HepG2 (cell line): ENCODE data around the gene MIEF1. TPM values are rescaled to one million over a fixed set of nuclear protein-coding genes. Genes with fewer than 3 reads are reported as not detected.

Experiments
- ADNP ChIP-seq: sonication (generic); formaldehyde crosslinking; IDR thresholded peaks from 2 replicates; pipeline ENCODE4 v1.4.0; 2020; ENCODE audit warnings: missing genetic modification reagents
- ATF7-NPFF ChIP-seq: sonication (generic); formaldehyde crosslinking; IDR thresholded peaks from 2 replicates; pipeline ENCODE4 v1.8.1; 2023; ENCODE audit warnings: mild to moderate bottlenecking, low read depth, missing genetic modification reagents, moderate library complexity
- CAMTA2 ChIP-seq: sonication (generic); formaldehyde crosslinking; IDR thresholded peaks from 2 replicates; pipeline ENCODE4 v1.4.0; 2020; ENCODE audit warnings: mild to moderate bottlenecking, missing genetic modification reagents, borderline replicate concordance
- EED ChIP-seq: sonication (generic); formaldehyde crosslinking; IDR thresholded peaks from 2 replicates; pipeline ENCODE4 v1.5.0; 2020; ENCODE audit warnings: mild to moderate bottlenecking, missing genetic modification reagents
- EHMT2 ChIP-seq: fragments of 200-600 bp; sonication (generic); IDR thresholded peaks from 2 replicates; pipeline ENCODE4 v1.7.0; 2017; ENCODE audit warnings: antibody characterized with exemption, low read depth, low read length, borderline replicate concordance
- EZH2 ChIP-seq: conservative IDR thresholded peaks from 2 replicates; pipeline ENCODE4 v1.6.1; 2012; ENCODE audit warnings: mild to moderate bottlenecking, low read depth, low read length, moderate library complexity
- NCOR1 ChIP-seq: fragments of 200-600 bp; sonication (generic); IDR thresholded peaks from 2 replicates; pipeline ENCODE4 v1.7.0; 2017; ENCODE audit warnings: antibody characterized with exemption, low read length, borderline replicate concordance
- NPAS2 ChIP-seq: sonication (generic); formaldehyde crosslinking; IDR thresholded peaks from 2 replicates; pipeline ENCODE4 v1.8.0; 2022; ENCODE audit warnings: mild to moderate bottlenecking, missing genetic modification reagents, borderline replicate concordance
- RARG ChIP-seq: sonication (generic); formaldehyde crosslinking; IDR thresholded peaks from 2 replicates; pipeline ENCODE4 v1.4.0; 2020; ENCODE audit warnings: low read depth, mild to moderate bottlenecking, missing genetic modification reagents
- SNAI1 ChIP-seq: sonication (generic); formaldehyde crosslinking; IDR thresholded peaks from 2 replicates; pipeline ENCODE4 v1.5.0; 2020; ENCODE audit warnings: mild to moderate bottlenecking, missing genetic modification reagents, borderline replicate concordance
- SNAPC4 ChIP-seq: sonication (generic); formaldehyde crosslinking; IDR thresholded peaks from 2 replicates; pipeline ENCODE4 v1.4.0; 2020; ENCODE audit warnings: mild to moderate bottlenecking, missing genetic modification reagents
- SRY ChIP-seq: sonication (generic); formaldehyde crosslinking; IDR thresholded peaks from 2 replicates; pipeline ENCODE4 v1.8.0; 2022; ENCODE audit warnings: mild to moderate bottlenecking, missing genetic modification reagents
- SYNCRIP ChIP-seq: fragments of 200-400 bp; formaldehyde crosslinking; IDR thresholded peaks from 2 replicates; pipeline ENCODE4 v1.6.1; 2018; ENCODE audit warnings: mild to moderate bottlenecking, low read depth, low read length; ENCODE audit not compliant: insufficient read depth
- ZNF382 ChIP-seq: sonication (generic); formaldehyde crosslinking; IDR thresholded peaks from 2 replicates; pipeline ENCODE4 v1.5.0; 2020; ENCODE audit warnings: missing genetic modification reagents, mild to moderate bottlenecking, borderline replicate concordance
- ZNF430 ChIP-seq: sonication (generic); formaldehyde crosslinking; IDR thresholded peaks from 2 replicates; pipeline ENCODE4 v1.9.0; 2021; ENCODE audit warnings: mild to moderate bottlenecking, missing genetic modification reagents
- ZNF451 ChIP-seq: sonication (generic); formaldehyde crosslinking; IDR thresholded peaks from 2 replicates; pipeline ENCODE4 v1.5.0; 2020; ENCODE audit warnings: mild to moderate bottlenecking, missing genetic modification reagents
- polyA plus RNA-seq, 8 experiments: library from polyadenylated mRNA; depleted of rRNA in 3 of 8; stranded (reverse) in 7 of 8; unstranded in 1 of 8; fragments of >200 nt; fragmentation: Illumina TruSeq in 4 of 8; extraction: Trizol in 4 of 8; gene quantifications; 2 replicates each; pipeline versions ENCODE4 v1.2.1 to v1.2.3, GENCODE V29; 2011 to 2016; ENCODE audit warnings: low read depth in 4 of 8, missing spikeins in 1 of 8, mixed read lengths in 1 of 8; ENCODE audit not compliant: insufficient read depth in 1 of 8
- total RNA-seq, 5 experiments: library from RNA; depleted of rRNA; stranded (reverse); fragments of >200 nt; fragmentation: Illumina TruSeq; extraction: Trizol; gene quantifications; 2 replicates each; pipeline ENCODE4 v1.2.3, GENCODE V29; 2016; ENCODE audit warnings: low read depth in 1 of 5
- TF ChIP-seq, protein P1 (sequence below): sonication (generic); formaldehyde crosslinking; IDR thresholded peaks from 2 replicates; pipeline ENCODE4 v1.5.1; 2020; ENCODE audit warnings: missing genetic modification reagents, mild to moderate bottlenecking, borderline replicate concordance
- TF ChIP-seq, protein P2 (sequence below): IDR thresholded peaks from 2 replicates; pipeline ENCODE4 v1.6.1; 2016; ENCODE audit warnings: low read depth
- TF ChIP-seq, protein P3 (sequence below): sonication (generic); formaldehyde crosslinking; IDR thresholded peaks from 2 replicates; pipeline ENCODE4 v1.4.0; 2020; ENCODE audit warnings: missing genetic modification reagents; ENCODE audit errors: not compliant biosample characterization

The MIEF1 gene
- total and polyA plus RNA-seq, 2 of the 13 experiments (the other 11 are each of a cell fraction or from before 2014, with no cell fraction given) = 21.7 to 34.8 TPM

DNA sequence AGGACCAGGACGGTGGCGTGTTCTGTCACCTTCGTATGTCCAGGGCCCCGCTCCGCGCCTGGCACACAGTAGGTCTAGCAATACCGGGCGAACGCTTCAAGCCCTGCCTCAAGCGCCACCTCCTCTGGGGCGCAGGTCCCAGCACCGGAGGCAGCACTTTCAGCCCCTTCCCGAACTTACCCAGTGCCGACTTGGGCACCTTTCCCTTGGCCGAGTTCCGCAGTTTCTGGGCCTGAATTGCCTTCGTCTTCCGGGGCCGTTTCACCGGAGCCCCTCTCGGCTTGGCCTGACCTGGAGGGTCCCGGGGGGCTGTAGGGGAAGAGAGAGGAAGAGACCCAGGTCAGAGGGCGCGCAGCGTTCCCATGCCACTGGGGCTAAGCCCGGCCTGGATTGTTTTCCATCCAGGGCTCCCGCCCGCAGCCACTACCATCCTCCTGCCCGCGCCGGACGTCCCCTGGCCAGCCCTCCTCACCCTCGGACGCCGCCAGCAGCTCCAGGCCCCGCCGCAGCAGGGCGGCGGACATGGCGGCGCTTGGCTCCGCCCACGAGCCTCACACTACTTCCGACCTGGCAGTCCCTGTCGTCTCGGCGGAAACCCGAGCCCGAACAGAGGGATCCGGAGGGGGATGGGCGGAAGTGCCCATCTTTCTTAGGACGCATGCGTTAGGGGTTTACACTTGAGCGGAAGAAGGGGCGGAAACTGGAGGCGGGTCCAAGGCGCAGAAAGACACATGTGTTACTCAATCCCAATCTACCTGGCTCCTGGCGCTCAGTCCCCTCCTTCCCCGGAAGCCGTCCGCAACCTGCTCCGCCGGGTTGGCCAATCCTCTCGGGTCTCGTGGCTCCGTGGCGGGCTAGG, 30.4 kb downstream of the MIEF1 start, which contains the start of gene RPS19BP1 (continued):
- peak; percentile 29; the same call in 1 of the 2 replicates for TF ChIP-seq ZNF451 (CRISPR knock-in tag)
- TF ChIP-seq ZNF382 = no peak
- TF ChIP-seq EZH2 = no peak
- peak; percentile 23; the same call in 1 of the 2 replicates for TF ChIP-seq NCOR1
- TF ChIP-seq EHMT2 = peak; percentile 40; the same call in 1 of the 2 replicates
- 0 out of 2 replicates have a peak, but pooled peaks have one; percentile 36 for TF ChIP-seq SRY (CRISPR knock-in tag)
- TF ChIP-seq SNAI1 (CRISPR knock-in tag) = no peak
- TF ChIP-seq SYNCRIP = no peak
- TF ChIP-seq SNAPC4 (CRISPR knock-in tag) = no peak
- no peak for TF ChIP-seq CAMTA2 (CRISPR knock-in tag)
- no peak for TF ChIP-seq RARG (CRISPR knock-in tag)
- TF ChIP-seq, protein P1, sequence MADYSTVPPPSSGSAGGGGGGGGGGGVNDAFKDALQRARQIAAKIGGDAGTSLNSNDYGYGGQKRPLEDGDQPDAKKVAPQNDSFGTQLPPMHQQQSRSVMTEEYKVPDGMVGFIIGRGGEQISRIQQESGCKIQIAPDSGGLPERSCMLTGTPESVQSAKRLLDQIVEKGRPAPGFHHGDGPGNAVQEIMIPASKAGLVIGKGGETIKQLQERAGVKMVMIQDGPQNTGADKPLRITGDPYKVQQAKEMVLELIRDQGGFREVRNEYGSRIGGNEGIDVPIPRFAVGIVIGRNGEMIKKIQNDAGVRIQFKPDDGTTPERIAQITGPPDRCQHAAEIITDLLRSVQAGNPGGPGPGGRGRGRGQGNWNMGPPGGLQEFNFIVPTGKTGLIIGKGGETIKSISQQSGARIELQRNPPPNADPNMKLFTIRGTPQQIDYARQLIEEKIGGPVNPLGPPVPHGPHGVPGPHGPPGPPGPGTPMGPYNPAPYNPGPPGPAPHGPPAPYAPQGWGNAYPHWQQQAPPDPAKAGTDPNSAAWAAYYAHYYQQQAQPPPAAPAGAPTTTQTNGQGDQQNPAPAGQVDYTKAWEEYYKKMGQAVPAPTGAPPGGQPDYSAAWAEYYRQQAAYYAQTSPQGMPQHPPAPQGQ (CRISPR knock-in tag) = 0 out of 2 replicates have a peak, but pooled peaks have one; percentile 31
- TF ChIP-seq ATF7-NPFF = 0 out of 2 replicates have a peak, but pooled peaks have one; percentile 3
- peak; percentile 32; the same call in 1 of the 2 replicates for TF ChIP-seq ZNF430 (CRISPR knock-in tag)
- no peak for TF ChIP-seq ADNP (CRISPR knock-in tag)
- TF ChIP-seq NPAS2 (CRISPR knock-in tag) = no peak
- TF ChIP-seq, protein P2, sequence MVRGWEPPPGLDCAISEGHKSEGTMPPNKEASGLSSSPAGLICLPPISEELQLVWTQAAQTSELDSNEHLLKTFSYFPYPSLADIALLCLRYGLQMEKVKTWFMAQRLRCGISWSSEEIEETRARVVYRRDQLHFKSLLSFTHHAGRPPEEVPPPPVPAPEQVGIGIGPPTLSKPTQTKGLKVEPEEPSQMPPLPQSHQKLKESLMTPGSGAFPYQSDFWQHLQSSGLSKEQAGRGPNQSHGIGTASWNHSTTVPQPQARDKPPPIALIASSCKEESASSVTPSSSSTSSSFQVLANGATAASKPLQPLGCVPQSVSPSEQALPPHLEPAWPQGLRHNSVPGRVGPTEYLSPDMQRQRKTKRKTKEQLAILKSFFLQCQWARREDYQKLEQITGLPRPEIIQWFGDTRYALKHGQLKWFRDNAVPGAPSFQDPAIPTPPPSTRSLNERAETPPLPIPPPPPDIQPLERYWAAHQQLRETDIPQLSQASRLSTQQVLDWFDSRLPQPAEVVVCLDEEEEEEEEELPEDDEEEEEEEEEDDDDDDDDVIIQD = no peak
- peak; percentile 26; the same call in 1 of the 2 replicates for TF ChIP-seq EED (CRISPR knock-in tag)
- TF ChIP-seq, protein P3, sequence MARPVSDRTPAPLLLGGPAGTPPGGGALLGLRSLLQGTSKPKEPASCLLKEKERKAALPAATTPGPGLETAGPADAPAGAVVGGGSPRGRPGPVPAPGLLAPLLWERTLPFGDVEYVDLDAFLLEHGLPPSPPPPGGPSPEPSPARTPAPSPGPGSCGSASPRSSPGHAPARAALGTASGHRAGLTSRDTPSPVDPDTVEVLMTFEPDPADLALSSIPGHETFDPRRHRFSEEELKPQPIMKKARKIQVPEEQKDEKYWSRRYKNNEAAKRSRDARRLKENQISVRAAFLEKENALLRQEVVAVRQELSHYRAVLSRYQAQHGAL = no peak
